HG03280 (cell line): Measurements from ENCODE around the gene GLDC.
"Not testable (repeated sequence)": the region's sequence is repeated elsewhere in the genome, so short reads cannot be mapped to it uniquely, and the experiment has no call there.

Source experiments
- ATAC-seq: cut with Tn5 transposase; IDR thresholded peaks from one replicate; pipeline ENCODE4 v1.9.1; 2021; ENCODE audit warnings: mild to moderate bottlenecking, moderate library complexity; ENCODE audit not compliant: unreplicated experiment

Gene GLDC

DNA sequence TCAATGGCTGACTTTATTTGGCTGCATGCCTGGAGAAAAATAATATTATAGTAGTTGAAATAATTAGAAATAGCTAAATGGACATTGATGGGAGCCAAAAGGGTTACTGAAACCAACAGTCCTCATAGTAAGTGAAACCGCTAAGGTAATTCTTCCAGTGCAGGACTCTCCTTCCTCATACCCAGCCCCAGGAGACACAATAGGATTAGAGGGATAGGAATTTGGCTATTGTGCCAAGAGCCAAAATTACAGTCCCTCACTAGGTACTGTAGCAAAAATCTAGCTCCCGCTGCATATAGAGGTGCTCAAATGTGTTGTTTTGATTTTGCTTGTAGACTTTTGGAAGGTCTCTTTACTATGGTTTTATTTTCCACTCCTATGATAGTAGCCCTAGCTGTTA, 20.2 kb downstream of the GLDC start:
- ATAC-seq: no peak

DNA sequence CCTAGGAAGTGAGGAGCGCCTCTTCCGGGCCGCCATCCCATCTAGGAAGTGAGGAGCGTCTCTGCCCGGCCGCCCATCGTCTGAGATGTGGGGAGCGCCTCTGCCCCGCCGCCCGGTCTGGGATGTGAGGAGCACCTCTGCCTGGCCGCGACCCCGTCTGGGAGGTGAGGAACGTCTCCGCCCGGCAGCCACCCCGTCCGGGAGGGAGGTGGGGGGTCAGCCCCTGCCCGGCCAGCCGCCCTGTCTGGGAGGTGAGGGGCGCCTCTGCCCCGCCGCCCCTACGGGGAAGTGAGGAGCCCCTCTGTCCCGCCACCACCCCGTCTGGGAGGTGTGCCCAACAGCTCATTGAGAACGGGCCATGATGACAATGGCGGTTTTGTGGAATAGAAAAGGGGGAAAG, 22.7 kb downstream of the GLDC start:
- ATAC-seq: not testable (repeated sequence)

DNA sequence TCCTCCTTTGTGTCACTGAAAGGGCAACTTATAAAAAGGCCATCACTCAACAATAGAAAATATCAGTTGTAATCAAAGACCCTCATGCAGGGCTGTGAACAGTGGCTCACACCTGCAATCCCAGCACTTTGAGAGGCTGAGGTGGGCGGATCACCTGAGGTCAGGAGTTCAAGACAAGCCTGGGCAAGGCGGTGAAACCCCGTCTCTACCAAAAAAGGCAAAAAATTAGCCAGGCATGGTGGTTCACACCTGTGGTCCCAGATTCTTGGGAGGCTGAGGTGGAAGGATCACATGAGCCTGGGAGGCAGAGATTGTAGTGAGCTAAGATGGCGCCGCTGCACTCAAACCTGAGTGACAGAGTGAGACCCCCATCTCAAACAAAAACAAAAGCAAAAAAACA, 24.7 kb downstream of the GLDC start:
- no peak for ATAC-seq

DNA sequence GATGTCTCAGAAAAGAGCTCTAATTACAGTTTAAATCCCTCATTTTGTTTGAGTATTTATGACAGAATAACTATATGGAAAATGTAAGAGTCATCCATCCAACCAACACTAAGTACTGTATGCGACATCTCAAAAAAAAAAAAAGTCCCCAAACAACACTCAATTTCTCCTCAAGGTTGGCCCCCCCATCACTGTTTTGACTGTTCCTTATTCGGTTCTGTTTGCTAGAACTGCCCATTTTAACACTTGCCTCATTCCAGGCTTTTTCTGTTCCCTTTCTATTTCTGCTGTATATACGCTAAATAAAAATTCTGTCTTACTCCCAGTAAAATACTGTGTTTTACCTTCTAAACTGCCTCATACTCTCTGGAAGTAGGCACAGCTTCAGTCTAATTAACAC, 25.2 kb downstream of the GLDC start:
- ATAC-seq: no peak

DNA sequence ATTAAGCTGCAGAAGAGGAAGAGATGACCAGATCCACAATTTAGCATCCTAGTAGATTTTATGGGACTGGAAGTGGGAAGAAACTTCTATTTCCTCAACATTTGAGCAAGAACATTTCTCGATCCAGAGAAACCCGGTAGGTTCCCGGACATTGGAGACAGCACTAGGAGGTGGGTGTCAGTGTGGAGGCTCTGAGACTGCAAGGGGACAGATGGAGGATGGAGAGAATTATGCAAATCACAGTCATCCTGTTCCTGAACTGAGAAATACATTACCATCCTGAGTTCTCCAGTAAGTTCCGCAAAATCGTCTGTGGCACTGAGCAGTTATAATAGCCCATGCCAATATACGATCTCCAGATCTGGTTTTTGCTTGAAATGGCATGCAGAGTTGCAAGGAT, 25.6 kb downstream of the GLDC start:
- no peak for ATAC-seq

DNA sequence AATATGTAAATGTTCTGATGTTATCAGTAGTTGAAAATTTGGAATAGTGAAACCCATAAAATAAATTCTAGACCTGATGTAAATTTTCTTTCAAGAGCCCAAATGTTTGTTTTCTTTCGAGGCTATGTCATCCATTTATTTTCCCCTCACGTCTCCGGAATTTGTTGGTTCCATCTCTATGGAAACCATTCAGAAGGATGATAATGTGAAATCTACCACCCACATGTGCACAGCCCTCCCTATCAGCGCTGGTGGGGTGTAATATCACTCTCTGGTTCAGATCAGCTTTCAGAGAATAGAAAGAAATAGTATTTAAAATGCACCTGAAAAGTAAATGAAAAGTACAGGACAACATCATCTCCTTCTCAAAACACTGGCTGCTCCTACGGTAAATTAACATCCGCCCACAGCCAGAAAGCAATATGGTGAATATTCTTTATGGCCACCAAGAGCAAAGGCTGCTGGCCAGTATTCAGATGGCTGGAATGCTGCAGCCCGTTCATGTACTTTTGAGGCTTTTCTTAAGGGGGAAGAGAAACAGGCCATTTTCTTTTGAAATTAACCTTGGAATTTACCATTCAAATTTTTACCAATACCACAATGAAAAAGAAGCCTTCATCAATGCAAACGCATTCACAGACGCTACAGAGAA, 28.5 kb downstream of the GLDC start:
- ATAC-seq: no peak

DNA sequence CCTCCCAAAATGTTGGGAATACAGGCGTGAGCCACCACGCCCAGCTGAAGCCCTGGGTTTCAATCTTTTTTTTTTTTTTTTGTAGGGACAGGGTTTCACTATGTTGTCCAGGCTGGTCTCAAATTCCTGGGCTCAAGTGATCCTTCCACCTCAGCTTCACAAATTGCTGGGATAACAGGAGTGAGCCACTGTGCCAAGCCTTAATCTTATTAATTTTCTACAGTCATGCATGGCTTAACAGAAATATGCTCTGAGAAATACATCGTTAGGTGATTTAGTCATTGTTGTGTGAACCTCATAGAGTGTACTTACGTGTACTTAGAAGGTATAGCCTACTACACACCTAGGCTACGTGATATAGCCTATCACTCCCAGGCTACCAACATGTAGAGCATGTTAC, 31.0 kb downstream of the GLDC start:
- ATAC-seq: no peak

DNA sequence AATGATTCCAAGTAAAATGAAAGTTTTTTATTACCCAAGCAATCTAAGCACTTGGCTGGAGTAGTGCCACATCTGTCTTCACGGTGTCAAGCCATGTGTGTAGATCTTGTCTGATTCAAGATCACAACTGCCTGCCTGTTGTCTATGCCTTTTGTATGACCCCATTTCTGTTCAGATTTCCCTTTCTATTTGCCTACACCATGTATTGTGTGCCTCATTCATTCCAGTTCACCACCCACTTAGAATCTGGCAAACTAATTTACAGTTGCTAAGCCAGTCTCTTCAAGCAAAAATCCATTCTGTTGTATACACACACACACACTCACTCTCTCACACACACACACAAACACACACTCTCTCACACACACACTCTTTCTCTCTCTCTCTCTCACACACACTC, 33.7 kb downstream of the GLDC start:
- no peak for ATAC-seq

DNA sequence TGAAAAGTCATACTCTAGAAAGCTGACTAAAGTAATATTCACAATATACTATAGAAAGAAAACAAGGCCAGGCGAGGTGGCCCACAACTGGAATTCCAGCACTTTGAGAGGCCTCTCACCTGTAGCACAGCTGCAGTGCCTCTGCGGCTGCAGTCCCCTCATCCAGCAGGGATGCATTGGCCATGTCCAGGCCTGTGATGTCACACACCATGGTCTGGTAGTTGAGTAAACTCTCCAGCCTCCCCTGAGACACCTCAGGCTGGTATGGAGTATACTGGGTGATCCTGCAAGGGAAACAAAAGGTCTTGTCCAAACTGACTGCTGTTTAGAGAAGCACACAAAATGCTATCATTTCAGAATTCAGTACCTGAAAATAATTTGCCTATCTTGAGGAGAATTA, 35.5 kb downstream of the GLDC start:
- no peak for ATAC-seq

DNA sequence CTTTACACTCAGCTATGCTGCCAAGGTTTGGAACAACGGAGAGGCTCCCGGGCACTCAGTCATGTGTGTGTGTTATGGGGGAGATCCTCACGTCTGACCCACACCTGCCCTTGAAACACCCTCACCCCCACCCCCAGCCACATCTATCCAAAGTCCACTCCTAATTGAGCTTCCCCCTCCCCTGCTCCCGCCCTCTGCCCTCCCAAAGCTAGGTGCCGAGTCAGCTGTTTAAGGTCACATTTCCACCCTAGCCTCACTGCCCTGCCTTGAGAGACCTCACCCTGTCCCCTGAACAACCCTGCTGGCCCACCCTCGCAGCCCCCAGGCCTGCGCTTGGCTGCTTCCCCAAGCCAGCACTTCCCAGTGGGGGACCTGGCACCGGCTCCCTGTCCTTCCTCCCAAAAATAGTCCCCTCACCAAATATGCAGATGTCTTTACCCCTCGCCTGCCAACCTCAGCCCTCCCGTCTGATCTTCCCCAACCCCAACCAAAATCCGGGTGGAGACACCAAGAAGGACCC, 36.0 kb downstream of the GLDC start:
- no peak for ATAC-seq

DNA sequence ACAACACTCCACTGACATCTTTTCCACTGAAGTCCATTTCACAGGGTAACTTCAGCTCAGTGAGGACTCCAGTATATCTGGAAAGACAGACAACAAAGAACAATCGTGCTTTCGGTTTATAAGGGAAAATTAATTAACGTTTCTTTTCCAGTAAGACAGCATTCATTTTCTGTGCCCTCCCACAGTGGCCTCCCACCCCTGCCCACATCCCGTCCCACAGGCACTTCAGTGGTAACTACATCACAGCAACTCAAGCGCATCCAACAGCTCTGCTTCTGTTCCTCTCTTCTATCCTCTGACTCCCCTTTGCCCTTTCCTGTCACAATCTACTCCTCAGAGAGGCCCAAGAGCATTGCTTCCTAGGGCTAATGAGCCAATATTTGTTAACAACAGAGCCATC, 40.3 kb downstream of the GLDC start:
- ATAC-seq: no peak

DNA sequence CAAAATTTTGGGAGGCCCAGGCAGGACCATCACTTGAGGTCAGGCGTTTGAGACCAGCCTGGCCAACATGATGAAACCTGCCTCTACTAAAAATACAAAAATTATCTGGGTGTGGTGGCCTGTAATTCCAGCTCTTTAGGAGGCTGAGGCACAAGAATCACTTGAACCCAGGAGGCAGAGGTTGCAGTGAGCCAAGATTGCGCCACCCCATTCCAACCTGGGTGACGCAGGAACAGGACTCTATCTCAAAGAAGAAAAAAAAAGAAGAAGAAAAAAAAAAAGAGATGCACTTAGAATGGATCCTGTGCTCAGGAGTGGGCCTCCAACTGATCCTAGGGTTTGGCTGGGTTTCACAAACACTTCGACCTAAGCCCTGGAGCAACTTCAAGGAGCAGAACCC, 45.1 kb downstream of the GLDC start:
- no peak for ATAC-seq

DNA sequence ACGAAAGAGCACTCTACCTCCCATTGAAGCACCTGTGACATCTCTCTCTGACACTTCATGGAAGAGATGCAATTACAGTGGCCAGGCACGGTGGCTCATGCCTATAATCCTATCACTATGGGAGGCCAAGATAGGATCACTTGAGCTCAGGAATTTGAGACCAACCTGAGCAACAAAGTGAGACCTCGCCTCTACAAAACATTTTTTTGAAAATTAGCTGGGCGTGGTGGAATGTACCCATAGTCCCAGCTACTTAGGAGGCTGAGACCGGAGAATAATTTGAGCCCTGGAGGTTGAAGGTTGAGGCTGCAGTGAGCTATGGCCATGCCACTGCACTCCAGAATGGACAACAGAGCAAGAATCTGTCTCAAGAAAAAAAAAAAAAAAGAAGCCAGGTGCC, 45.5 kb downstream of the GLDC start:
- ATAC-seq: no peak

DNA sequence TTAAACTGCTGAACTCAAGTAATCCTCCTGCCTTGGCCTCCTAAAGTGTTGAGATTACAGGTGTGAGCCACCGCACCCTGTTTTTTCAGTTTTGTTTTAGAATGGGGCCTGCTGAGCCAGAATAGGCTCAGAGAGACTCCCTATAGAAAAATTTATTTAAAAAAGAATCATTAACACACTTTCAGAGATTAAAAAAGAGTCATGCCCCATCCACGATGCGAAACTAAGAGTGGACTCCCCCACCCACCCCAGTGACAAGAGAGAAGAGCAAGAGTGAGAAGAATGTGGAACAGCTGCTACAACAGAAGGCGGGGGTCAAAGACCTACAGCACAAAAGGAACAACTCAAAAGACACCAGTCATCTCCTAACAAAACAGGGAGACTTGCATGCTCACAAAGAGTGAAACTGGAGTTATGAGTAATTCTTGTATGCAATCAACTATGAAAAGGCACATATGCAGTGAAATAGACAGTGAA, 47.2 kb downstream of the GLDC start:
- peak; percentile 96 for ATAC-seq

DNA sequence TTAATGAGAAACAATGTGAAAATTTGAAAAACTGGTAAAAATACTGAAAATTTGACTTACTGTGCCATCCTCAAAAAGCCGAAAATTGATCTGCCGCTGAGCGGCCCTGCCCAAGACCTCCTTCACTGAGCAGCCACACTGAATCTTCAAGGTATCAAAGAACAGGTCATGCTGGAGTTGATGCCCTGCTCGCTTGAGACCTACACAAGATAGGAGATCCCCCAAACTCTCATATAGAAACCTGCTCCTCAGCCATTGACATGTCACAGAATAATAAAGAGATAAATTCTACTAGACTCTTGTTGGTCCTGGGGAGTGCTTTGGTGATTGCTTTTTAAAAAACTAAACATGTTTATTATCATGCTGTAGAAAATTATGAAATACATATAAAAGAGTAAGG, 52.7 kb downstream of the GLDC start:
- ATAC-seq: no peak

DNA sequence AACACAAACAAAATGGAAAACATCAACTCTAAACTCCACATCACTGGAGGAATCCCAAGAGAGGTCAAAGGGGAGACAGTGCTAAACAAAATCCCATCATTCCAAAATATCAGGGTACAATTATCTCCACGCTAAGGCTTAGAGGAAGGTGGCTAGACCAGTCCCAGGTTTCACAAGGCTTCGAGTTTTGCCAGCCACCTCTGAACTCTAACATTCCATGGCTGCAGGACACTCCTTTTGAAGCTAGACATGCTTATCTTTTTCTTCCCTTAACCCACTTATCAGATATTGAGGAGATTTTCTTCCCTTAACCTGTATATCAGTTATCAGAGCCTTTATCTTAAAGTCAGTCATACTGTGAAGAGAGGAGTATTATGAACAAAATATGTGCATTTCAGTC, 53.3 kb downstream of the GLDC start:
- no peak for ATAC-seq

DNA sequence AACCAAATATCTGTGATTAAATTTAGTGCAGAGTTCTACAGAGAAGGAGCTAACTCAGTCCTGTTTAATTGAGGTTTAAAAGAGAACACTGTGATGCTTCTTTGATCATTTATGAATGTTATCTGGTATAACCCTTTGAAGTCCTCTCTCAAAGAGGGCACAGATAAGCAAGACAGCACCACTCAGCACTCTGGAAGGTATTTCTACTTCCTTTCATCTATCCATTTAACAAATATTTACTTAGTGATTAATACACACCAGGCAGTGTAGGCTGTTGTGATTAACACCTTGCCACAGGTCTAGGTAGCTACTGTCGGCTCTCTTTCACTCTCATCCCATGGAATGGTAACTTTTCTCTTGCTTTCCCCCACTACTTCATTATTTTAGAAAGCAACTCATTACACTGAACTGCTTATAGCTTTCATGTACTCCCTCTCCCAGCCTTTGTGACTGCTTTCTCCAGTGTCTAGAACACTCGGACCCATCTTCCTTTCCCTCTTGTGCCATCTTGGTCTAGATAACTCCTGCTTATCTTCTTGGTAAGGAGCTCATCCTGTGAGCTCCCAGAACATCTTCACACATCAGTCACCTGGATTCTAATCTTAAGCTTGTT, 54.7 kb downstream of the GLDC start:
- no peak for ATAC-seq

DNA sequence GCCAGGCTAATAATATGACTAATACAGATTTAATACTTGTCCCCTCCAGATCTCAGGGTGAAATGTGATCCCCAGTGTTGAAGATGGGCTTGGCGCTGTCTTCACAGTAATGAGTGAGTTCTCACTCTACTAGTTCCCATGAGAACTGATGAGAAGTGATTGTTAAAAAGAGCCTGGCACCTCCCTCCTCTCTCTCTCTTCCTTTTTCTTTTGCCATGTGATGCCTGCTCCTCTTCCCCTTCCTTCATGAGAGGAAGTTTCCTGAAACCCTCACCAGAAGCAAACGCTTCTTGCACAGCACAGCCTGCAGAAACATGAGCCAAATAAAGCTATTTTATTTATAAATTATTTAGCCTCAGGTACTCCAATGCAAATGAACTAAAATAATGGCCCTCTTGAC, 55.2 kb downstream of the GLDC start:
- ATAC-seq: no peak

DNA sequence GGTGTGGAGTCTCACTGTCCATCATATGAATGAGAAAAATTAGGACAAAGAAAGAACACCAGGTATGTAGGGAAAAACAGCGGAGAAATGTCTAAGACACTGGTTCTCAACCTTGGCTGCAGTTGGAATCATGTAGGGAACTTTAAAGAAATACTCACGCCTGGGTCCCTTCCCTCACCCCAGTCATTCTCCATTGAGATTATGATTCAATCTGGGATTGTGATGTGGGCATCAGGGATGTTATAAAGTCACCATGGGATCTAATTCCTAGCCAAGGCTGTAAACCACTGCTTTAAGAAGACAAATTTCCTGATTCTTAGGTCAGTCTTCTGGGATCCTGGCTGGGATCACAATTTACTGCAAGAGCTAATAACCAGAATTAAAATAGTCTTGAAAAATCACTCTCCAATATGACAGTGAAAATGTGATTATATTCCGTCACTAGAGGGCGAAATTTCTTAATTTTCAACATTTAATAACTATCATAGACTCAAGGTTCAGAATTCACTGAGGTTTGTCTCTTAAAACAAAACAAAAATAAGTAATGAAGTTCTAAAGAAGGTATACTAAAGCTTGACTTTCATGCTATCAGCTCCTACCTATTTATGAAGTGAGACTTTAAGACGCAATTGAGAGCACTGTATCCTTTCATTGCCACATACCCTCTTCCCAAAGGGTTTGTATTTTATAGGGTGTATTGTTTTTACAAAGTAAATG, 60.5 kb downstream of the GLDC start:
- no peak for ATAC-seq

DNA sequence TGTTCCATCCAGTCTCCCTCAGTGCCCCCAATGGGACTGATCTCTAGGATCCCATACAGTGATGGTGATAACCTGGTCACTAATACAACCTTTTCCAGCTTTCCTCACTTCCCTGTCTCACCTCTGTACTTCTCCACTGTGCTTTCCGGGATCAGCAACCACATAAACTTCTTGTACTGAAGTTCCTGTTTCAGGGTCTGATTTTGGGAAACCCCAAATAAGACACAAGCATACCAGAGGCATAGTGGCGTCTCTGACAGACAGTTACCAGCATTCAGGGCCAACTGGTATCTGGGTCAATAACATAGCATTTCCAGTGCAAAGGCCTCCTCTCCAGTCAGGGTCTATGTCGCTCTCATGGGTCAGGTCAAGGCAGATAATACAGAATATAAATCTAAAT, 64.3 kb downstream of the GLDC start:
- ATAC-seq: no peak

DNA sequence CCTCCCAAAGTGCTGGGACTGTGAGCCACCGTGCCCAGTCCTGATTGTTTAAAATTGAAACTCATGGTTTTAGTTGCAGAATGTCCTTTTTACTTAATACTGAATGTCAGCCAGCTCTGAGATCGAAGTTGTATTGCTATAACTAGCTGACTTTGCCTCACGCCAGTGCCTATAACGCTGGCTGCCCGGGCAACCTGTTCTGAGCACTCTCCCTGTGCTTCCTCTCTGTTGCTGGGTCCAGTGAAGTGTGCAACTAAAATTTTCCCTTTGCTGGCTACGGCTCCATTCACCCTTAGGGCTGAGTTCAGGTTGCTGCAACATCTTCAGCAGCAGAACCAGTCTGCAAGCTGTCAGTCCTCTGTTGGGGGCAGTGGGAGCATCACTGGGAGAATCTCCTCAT, 65.9 kb downstream of the GLDC start:
- ATAC-seq: no peak

DNA sequence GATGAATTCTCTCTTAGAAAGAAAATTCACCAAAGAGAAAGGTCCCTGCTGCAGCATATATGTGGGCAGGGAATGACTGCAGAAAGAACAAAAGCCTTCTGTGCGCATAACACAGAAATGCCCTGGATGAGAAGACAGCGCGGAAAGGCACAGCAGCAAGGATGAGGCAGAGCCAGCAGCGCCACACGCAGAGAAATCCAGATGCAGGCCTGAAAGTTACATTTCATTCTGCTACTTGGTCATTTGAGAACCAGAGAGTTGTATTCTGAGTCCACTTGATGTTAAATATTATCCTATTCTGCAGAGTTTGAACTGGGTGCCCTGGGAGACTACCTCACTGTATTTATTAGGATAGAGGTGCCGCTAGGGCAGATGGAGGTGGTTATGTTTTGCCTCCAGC, 68.5 kb downstream of the GLDC start:
- no peak for ATAC-seq
